PC-9 (cell line): Measurements from ENCODE around the gene TRAF3IP1. TPM values are rescaled to one million over a fixed set of nuclear protein-coding genes. Genes with fewer than 3 reads are reported as not detected.

ENCODE experiments used
- BruUV-seq: library from RNA; stranded (reverse); fragments of 400-500 nt; replicated peaks from 2 replicates; lab custom pipeline; 2021; lab: Mats Ljungman, UMichigan
- CTCF ChIA-PET: fragments of 300-600 bp; sonication (Branson Sonifier 250); formaldehyde crosslinking; loops from one replicate; lab custom pipeline; 2022; ENCODE audit warnings: antibody characterized with exemption; lab: Charles Lee
- POLR2A ChIA-PET: fragments of 300-600 bp; sonication (Branson Sonifier 250); formaldehyde crosslinking; loops from one replicate; lab custom pipeline; 2022; ENCODE audit warnings: antibody characterized with exemption; ENCODE audit not compliant: unreplicated experiment; lab: Charles Lee
- DNase-seq, 2 experiments: peaks; one replicate each; pipeline versions ENCODE4 v3.0.0 to v3.0.0-alpha.2; 2015 to 2022; ENCODE audit warnings: mixed read lengths in 1 of 2
- H2AFZ ChIP-seq: fragments of 200-600 bp; sonication (generic); 2 replicates; pipeline ENCODE4 v1.8.1; 2017; ENCODE audit warnings: antibody characterized with exemption
- H3F3A ChIP-seq: fragments of 200-600 bp; sonication (generic); 2 replicates; pipeline ENCODE4 v1.8.1; 2017; ENCODE audit warnings: antibody characterized with exemption, mild to moderate bottlenecking, low read depth; ENCODE audit not compliant: insufficient read depth
- H3K27ac ChIP-seq: fragments of 200-600 bp; sonication (generic); 2 replicates; pipeline ENCODE4 v1.6.1; 2016; ENCODE audit warnings: mixed run types
- H3K27me3 ChIP-seq: fragments of 200-600 bp; sonication (generic); 2 replicates; pipeline ENCODE4 v1.6.1; 2016; ENCODE audit warnings: low read depth, mixed run types; ENCODE audit not compliant: insufficient read depth
- H3K36me3 ChIP-seq: fragments of 200-600 bp; sonication (generic); 2 replicates; pipeline ENCODE4 v1.6.1; 2016; ENCODE audit warnings: low read depth, mixed run types
- H3K4me1 ChIP-seq: fragments of 200-600 bp; sonication (generic); replicated peaks from 2 replicates; pipeline ENCODE4 v1.6.1; 2016; ENCODE audit warnings: mixed run types; ENCODE audit not compliant: insufficient read depth
- H3K4me2 ChIP-seq: fragments of 200-600 bp; sonication (generic); 2 replicates; pipeline ENCODE4 v1.6.1; 2017; ENCODE audit warnings: mixed run types
- H3K4me3 ChIP-seq: fragments of 200-600 bp; sonication (generic); 2 replicates; pipeline ENCODE4 v1.6.1; 2016; ENCODE audit warnings: mixed run types
- H3K79me2 ChIP-seq: fragments of 200-600 bp; sonication (generic); 2 replicates; pipeline ENCODE4 v1.6.1; 2017; ENCODE audit warnings: low read depth, mixed run types
- H3K9me2 ChIP-seq: fragments of 200-600 bp; sonication (generic); 2 replicates; pipeline ENCODE4 v1.8.1; 2017; ENCODE audit warnings: mild to moderate bottlenecking; ENCODE audit not compliant: insufficient read depth
- H3K9me3 ChIP-seq: fragments of 200-600 bp; sonication (generic); 2 replicates; pipeline ENCODE4 v1.8.1; 2016; ENCODE audit warnings: low read depth; ENCODE audit not compliant: insufficient read depth
- H4K20me1 ChIP-seq: fragments of 200-600 bp; sonication (generic); 2 replicates; pipeline ENCODE4 v1.8.1; 2017; ENCODE audit not compliant: insufficient read depth
- CTCF ChIP-seq: fragments of 200-600 bp; sonication (generic); conservative IDR thresholded peaks from 2 replicates; pipeline ENCODE4 v1.6.1; 2017; ENCODE audit warnings: mixed run types, antibody characterized with exemption, mild to moderate bottlenecking, moderate library complexity
- EZH2 ChIP-seq: fragments of 200-600 bp; sonication (generic); IDR thresholded peaks from 2 replicates; pipeline ENCODE4 v1.8.0; 2017; ENCODE audit warnings: antibody characterized with exemption, low read depth
- intact Hi-C: fragments of 100-400 bp; cut with micrococcal nuclease; formaldehyde crosslinking; loops from one replicate; pipeline ENCODE4 v1.10.0; 2022; ENCODE audit not compliant: unreplicated experiment
- total RNA-seq: library from RNA; stranded (reverse); gene quantifications from 2 replicates; pipeline ENCODE4 v1.2.3, GENCODE V29; 2021

Gene TRAF3IP1
- total RNA-seq, 1 experiment from 2014 or later = 51.7 TPM

GRCh38 chr2:238418196-238418998 is 98.1 kb downstream of the TRAF3IP1 start:
- TF ChIP-seq EZH2 = no peak
- H3K79me2 ChIP-seq = no peaks in the 10 kb centered on the region
- H3K27ac ChIP-seq = no peak overlapping the region
- no TSS peak for BruUV-seq
- no peaks in the 10 kb centered on the region; the same call in 1 of the 2 replicates for H3F3A ChIP-seq
- intact Hi-C loops = no loop called here
- CTCF ChIA-PET = no interaction called here
- H4K20me1 ChIP-seq = no peaks in the 10 kb centered on the region
- H3K4me1 ChIP-seq = no peaks in the 10 kb centered on the region
- H3K4me2 ChIP-seq = no peak overlapping the region
- H3K27me3 ChIP-seq = no peaks in the 10 kb centered on the region
- H3K9me3 ChIP-seq = no peaks in the 10 kb centered on the region
- DNase-seq = no peak
- POLR2A ChIA-PET = interaction anchor here (0.6 kb wide), 1 partner anchor 676 kb away, joined by 6 read pairs; no protein-coding TSS in a partner anchor
- no peak overlapping the region for H2AFZ ChIP-seq
- no peaks in the 10 kb centered on the region for H3K9me2 ChIP-seq
- H3K36me3 ChIP-seq = no peaks in the 10 kb centered on the region
- no peak overlapping the region for H3K4me3 ChIP-seq

DNA sequence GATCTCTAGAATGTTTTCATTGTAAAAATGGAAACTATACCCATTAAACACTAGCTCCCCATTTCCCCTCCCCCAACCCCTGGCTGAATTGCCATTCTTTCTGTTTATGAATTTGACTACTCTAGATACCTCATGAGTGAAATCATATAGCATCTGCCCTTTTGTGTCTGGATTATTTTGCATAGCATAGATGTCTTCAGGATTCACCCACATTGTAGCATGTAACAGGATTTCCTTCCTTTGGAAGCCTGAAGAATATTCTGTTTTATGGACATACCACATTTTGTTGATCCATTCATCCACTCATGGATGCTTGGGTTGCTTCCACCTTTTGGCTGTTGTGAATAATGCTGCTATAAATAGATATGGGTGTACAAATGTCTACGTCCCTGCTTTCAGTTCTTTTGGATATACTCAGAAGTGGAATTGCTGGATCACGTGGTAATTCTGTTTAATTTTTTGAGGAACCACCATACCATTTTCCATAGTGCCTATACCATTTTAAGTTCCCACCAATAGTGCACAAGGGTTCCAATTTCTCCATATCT is 98.8 kb downstream of the TRAF3IP1 start:
- Histone ChIP-seq H3K36me3 (no peaks in the 10 kb centered on the region), H4K20me1 (no peaks in the 10 kb centered on the region), H2AFZ (no peak overlapping the region), H3K9me3 (no peaks in the 10 kb centered on the region), H3K9me2 (no peaks in the 10 kb centered on the region), H3K27me3 (no peaks in the 10 kb centered on the region), H3K4me3 (no peak overlapping the region), H3K79me2 (no peaks in the 10 kb centered on the region), H3F3A (no peaks in the 10 kb centered on the region), H3K27ac (no peak overlapping the region), H3K4me1 (no peaks in the 10 kb centered on the region), H3K4me2 (no peak overlapping the region)
- no peak for TF ChIP-seq CTCF
- no peak for TF ChIP-seq EZH2
- ChIA-PET CTCF (interaction anchor here (0.6 kb wide), 1 partner anchor 152 kb away, joined by 3 read pairs; no protein-coding TSS in a partner anchor), POLR2A (interaction anchor here (0.6 kb wide), 1 partner anchor 677 kb away, joined by 6 read pairs; no protein-coding TSS in a partner anchor)
- no TSS peak for BruUV-seq
- intact Hi-C loops = no loop called here
- no peak for DNase-seq

DNA sequence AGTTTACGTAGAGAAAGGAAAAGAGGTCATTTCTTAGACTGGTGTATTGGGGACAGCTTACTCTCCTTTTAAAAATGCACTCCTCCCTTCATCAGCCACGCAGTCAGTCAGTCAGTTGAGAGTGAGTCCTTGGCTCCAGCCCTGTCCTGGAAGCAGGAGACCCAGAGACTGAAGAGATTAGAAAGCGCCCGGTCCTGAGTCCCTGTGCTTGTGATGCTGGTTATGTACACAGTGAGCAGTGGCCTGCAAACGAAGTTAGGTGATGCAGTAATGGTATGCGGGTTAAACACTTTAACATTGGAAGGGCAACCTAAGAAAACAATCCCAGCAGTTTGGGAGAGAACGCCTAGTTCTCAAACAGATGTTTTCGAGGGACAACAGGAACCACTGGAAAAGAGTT is 100.1 kb downstream of the TRAF3IP1 start:
- Histone ChIP-seq H3F3A (no peaks in the 10 kb centered on the region; the same call in 1 of the 2 replicates), H4K20me1 (no peaks in the 10 kb centered on the region), H3K79me2 (no peaks in the 10 kb centered on the region), H3K4me3 (no peak overlapping the region), H3K9me3 (no peaks in the 10 kb centered on the region), H2AFZ (no peak overlapping the region), H3K4me1 (no peaks in the 10 kb centered on the region), H3K27ac (no peak overlapping the region), H3K36me3 (no peaks in the 10 kb centered on the region), H3K27me3 (no peaks in the 10 kb centered on the region), H3K9me2 (no peaks in the 10 kb centered on the region), H3K4me2 (no peak overlapping the region)
- no peak for DNase-seq
- CTCF ChIA-PET = no interaction called here
- TF ChIP-seq EZH2 = no peak
- TF ChIP-seq CTCF = no peak
- POLR2A ChIA-PET = no interaction called here
- BruUV-seq = no TSS peak
- intact Hi-C loops = no loop called here
